Measurements from ENCODE around the gene CAPN15.

Gene CAPN15

GRCh38 chr16:557463-558297 is 30.2 kb downstream of the CAPN15 start:
- DNase-seq (ENCODE audit: low read depth), result no peak

DNA sequence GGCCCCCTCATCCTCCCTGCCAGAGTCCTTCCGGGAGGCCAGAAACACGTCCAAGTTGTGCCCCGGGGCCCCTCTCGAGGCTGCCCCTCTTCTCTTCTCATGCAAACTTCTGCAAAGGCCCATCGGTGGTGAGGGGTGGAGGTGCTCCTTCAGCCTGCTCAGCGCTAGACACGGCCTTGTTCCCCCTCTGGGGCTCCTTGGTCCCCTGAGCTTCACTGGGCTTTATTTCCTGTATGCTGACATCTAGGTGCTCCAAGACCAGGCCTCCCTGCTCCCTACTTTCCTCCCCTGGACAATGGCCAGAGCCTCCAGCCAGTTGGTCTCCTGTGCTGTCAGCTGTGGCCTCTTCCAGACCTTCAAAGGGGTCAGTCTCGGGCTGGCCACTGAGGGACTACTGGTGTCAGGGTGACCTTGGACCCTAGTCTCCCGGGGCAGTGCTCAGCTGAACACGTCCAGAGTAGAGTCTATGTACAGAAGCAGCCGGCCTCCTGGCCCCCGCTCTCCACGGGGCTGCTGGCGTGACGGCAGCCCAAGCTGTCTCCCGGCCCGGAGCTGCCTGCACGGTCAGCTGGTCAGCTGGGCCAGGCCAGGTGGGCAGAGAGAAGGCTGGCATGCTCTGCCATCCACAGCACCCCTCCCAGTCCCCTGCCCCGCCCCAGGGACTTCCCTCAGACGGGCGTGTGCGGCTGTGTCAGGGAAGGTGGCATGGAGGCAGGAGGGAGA is 30.9 kb downstream of the CAPN15 start:
- DNase-seq (ENCODE audit: low read depth), result no peak
- no peak overlapping the region for H3K4me3 ChIP-seq (ENCODE audit: low read depth, low read length)

More at GRCh38 chr16:557463-558297, 30.2 kb downstream of the CAPN15 start:
- no peak overlapping the region for H3K4me3 ChIP-seq (ENCODE audit: low read depth, low read length)

DNA sequence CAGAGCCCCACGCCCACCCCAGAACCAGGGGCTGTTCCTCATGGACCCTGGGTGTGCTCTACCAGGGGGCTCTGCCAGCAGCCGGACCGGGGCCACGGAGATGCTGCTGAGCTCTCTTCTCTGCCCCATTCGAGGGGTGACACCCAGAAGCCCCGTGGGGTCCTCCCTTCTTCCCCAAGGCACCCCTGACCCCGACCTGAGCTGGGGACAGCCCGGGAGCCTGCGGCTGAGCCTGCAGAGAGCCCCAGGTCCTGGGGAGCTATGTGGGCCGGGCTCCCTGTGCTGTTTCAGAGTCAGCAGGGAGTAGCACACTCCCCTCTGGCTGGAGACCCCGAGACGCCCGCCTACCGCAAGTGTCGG is 31.5 kb downstream of the CAPN15 start:
- H3K4me3 ChIP-seq (ENCODE audit: low read depth, low read length), result no peak overlapping the region
- DNase-seq (ENCODE audit: low read depth), result no peak

DNA sequence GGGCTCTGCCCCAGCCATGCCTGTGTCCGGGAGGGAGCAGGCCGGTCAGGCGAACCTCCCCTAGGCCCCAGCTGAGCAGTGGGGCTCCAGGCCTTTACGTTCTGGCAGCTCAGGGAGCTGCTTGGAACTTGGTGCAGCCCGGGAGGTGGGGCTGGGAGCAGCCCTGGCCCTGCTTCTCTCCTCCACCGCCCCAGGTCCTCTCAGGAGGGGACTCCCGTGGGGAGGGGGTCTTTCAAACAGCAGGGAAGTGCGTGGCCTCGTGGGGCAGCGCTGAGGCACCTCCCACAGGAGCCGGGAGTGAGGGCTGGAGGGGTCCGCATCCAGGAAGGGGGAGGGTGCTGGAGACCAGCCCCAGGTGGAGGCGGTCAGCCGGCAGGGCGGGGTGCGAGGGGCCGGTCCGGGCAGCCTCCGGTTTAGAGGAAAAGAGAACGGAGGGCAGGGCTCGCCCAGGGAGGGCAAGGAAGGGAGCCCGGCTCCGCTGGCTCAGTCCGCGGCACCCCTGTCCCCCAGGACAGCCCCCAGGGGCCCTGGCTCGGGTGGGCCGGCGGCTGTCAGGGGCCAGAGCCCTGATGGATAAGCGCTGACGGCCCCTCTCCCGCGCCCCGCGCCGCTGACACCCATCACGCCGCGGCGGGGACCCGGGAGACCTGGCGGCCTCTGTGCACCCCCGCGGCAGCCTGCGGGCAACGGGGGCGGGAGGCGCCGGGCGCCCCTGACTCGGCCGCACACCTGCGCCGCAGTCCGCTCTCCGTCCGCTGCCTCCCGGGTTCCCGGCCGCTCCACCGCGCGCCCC is 32.1 kb downstream of the CAPN15 start:
- no peak overlapping the region for H3K4me3 ChIP-seq (ENCODE audit: low read depth, low read length)
- no peak for DNase-seq (ENCODE audit: low read depth)

DNA sequence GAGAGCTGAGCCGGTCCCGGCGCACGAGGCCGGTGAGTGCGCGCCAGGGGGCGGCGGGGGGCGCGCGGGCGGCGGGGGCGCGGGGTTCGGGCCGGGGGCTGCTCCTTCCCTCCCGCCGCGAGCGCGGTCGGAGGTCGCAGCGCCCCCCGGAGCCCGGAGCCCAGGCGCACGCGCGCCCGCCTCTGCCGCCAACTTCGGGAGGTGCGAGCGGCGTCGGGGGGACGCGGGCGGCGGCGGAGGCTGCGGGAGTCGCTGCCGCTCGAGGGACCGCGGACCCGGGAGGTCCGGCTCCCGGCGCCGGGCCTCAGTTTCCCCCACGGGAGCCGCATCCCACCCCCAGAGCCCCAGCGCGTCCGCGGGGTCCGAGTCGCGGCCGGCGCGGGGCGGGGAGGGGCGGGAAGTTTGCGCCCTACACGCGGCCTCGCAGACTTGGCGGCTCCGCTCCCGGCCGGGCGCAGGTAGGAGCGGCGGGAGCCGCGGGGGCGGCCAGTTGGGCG is 32.7 kb downstream of the CAPN15 start, which contains the start of gene PRR35:
TSS of gene PRR35 (plus strand) at position 191 of the 497 bp plus-strand sequence. CDS start 2,901 bp downstream, outside the sequence.
- H3K4me3 ChIP-seq (ENCODE audit: low read depth, low read length), result no peak within 1 kb of the TSS
- DNase-seq (ENCODE audit: low read depth), result no peak

- DNase-seq (ENCODE audit: low read depth), result no peak
- no peak overlapping the region for H3K4me3 ChIP-seq (ENCODE audit: low read depth, low read length)
Measured at GRCh38 chr16:560701-561412, 33.3 kb downstream of the CAPN15 start.

DNA sequence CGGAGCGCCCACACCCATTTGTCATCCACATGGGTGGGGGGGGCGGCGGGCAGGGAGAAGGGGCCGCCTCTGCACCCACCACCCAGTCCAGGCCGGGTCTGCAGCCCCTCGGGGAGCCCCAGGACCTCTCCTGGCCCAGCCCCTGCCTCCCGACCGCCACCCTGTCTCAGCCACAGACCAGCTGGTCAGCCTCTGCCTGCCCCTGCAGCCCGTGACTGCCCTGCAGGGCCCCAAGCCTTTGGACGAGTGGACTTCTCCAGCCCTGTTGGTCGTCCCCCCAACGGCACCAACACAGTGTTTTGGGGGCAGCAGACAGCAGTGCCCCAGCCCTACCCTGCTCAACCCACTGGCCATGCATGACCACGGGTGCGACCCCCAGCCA is 33.9 kb downstream of the CAPN15 start:
- H3K4me3 ChIP-seq (ENCODE audit: low read depth, low read length), result no peak overlapping the region
- no peak for DNase-seq (ENCODE audit: low read depth)

- DNase-seq (ENCODE audit: low read depth), result no peak
- H3K4me3 ChIP-seq (ENCODE audit: low read depth, low read length), result no peak overlapping the region
Measured at GRCh38 chr16:561957-562938, 34.7 kb downstream of the CAPN15 start.

- DNase-seq (ENCODE audit: low read depth), result no peak
- no peak overlapping the region for H3K4me3 ChIP-seq (ENCODE audit: low read depth, low read length)
Measured at GRCh38 chr16:563072-563644, 35.6 kb downstream of the CAPN15 start.

DNA sequence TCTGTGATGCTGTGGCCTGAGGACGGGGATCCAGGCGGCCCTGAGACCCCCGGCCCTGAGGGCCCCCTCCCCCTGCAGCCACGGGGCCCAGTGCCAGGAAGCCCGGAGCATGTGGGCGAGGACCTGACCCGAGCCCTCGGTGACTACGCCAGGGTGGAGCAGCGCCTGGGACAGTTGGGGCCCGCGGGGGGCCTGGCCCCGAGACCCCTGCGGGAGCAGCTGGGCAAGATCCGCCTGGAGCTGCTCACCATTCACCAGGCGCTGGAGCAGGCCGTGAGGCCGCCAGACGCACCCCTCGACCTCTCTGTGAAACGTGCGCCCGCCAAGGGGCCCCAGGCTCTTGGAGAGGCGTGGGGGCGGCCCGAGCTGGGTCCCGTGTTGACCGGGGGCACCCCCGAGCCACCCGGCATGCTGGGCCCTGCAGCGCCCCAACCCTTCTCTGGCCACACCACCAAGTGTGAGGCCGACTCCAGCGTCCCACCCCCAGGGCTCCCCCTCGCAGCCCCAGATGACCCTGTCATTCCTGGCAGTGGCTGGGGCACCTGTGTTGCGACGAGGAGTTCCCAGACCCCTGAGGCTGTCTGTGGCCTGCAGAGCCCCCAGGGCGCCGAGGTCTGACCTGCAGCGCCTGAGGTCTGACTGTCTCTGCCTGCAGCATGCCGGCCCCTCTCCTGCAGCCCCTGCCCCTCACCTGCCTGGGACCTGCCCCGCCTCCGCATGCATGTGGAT is 37.3 kb downstream of the CAPN15 start:
- H3K4me3 ChIP-seq (ENCODE audit: low read depth, low read length), result no peak overlapping the region
- no peak for DNase-seq (ENCODE audit: low read depth)

DNA sequence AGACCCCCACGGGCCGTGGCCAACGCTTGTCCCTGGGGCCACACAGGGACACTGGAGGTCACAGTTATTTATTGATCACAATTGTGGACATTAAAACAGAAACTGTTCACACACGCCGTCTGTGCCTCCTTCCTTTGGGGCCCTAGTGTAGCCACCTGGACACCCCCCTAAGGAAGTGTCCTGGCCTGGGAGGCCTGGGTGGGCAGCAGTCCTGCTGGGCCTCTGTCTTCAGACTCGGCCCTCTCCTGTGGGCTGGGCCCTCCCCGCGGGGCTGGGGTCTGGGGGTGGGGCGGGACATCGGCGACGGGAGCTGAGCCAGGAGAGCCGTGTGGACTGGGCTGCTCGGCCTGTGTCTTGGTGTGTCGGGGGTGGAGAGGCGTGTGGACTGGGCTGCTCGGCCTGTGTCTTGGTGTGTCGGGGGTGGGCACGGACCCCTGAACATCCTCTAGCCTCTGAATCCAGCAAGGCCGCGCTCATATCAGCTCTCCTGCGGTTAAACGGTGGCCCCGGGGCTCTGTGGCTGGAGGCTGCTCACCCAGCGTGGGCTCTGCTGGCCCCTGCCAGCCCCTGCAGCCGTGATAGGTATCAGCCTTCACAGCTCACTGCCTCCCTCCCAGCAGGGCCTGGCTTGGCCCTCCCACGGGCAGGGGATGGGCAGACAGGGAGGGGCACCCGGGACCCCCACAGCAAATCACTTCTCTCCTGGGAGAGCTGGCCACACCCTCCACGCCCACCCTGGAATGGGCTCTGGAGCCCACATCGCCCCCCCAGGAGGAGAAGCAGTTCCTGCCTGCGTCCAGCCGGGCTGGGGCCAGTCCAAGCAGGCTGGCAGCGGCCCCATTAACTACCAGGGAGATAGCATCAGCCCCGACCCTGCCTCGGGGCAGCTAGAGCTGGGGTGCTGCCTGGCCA is 38.2 kb downstream of the CAPN15 start:
- DNase-seq (ENCODE audit: low read depth), result no peak
- H3K4me3 ChIP-seq (ENCODE audit: low read depth, low read length), result no peak overlapping the region

GRCh38 chr16:566475-567372 is 39.2 kb downstream of the CAPN15 start, which contains the start of gene NHLRC4:
TSS of gene NHLRC4 (plus strand) at chr16:567005. CDS start at chr16:568048, 1,043 bp downstream.
- DNase-seq (ENCODE audit: low read depth), result no peak

GRCh38 chr16:567373-568256 is 40.1 kb downstream of the CAPN15 start:
- no peak for DNase-seq (ENCODE audit: low read depth)
- no peak overlapping the region for H3K4me3 ChIP-seq (ENCODE audit: low read depth, low read length)

More at GRCh38 chr16:566475-567372, 39.2 kb downstream of the CAPN15 start, which contains the start of gene NHLRC4:
- peak within 1 kb of the TSS; percentile 24 for H3K4me3 ChIP-seq (ENCODE audit: low read depth, low read length)

Measured in skeletal muscle cell (primary cell).